Fibroblast of the aortic adventitia (primary cell): ENCODE data around the gene SOX6. TPM values are rescaled to one million over a fixed set of nuclear protein-coding genes. Genes with fewer than 3 reads are reported as not detected.

Experiments used
- DNase-seq: peaks from one replicate; pipeline ENCODE4 v3.0.0-alpha.2; 2010; ENCODE audit warnings: low read depth
- H3K4me3 ChIP-seq: 2 replicates; pipeline ENCODE4 v1.5.1; 2011; ENCODE audit warnings: low read depth, mild to moderate bottlenecking, control low read depth, low read length, moderate library complexity
- CTCF ChIP-seq: IDR thresholded peaks from 2 replicates; pipeline ENCODE4 v1.5.1; 2011; ENCODE audit warnings: mild to moderate bottlenecking, low read length, control low read depth, inconsistent platforms; ENCODE audit not compliant: insufficient read depth
- total RNA-seq: library from RNA; depleted of rRNA; stranded (reverse); fragments of >200 nt; gene quantifications from 2 replicates; pipeline ENCODE4 v1.2.3, GENCODE V29; 2012; ENCODE audit warnings: low replicate concordance

Gene SOX6
- total RNA-seq, 1 donor: 0.36 TPM

GRCh38 chr11:16346975-16347374 lies 9.4 kb downstream of the SOX6 start:
- no peak for DNase-seq
- H3K4me3 ChIP-seq: no peak overlapping the region
- no peak for TF ChIP-seq CTCF

- TF ChIP-seq CTCF: no peak
- DNase-seq: no peak
- no peak overlapping the region for H3K4me3 ChIP-seq
Measured at GRCh38 chr11:16341853-16342252, 14.5 kb downstream of the SOX6 start.

- DNase-seq: no peak
- no peak overlapping the region for H3K4me3 ChIP-seq
- no peak for TF ChIP-seq CTCF
Measured at GRCh38 chr11:16338393-16338792, 18.0 kb downstream of the SOX6 start.

- TF ChIP-seq CTCF: no peak
- no peak for DNase-seq
- H3K4me3 ChIP-seq: no peak overlapping the region
Measured at GRCh38 chr11:16337421-16338213, 18.7 kb downstream of the SOX6 start.

- TF ChIP-seq CTCF: no peak
- DNase-seq: no peak
- no peak overlapping the region for H3K4me3 ChIP-seq
Measured at GRCh38 chr11:16336721-16337120, 19.6 kb downstream of the SOX6 start.

- TF ChIP-seq CTCF: no peak
- DNase-seq: no peak
Measured at GRCh38 chr11:16336204-16336603, 20.1 kb downstream of the SOX6 start.

More at GRCh38 chr11:16336204-16336603, 20.1 kb downstream of the SOX6 start:
- H3K4me3 ChIP-seq: no peak overlapping the region
